Activated CD4-positive, alpha-beta T cell treated with anti-CD3 and anti-CD28 coated beads for 24 hours (primary cell): ENCODE results near the gene DCAF4.
"Not testable (repeated sequence)": the region's sequence is repeated elsewhere in the genome, so short reads cannot be mapped to it uniquely, and the experiment has no call there.

Experiments
- DNase-seq, 2 donors: peaks; one replicate each; pipeline ENCODE4 v3.0.0-alpha.2; 2020; ENCODE audit warnings: low read depth in 2 of 2

Gene DCAF4

DNA sequence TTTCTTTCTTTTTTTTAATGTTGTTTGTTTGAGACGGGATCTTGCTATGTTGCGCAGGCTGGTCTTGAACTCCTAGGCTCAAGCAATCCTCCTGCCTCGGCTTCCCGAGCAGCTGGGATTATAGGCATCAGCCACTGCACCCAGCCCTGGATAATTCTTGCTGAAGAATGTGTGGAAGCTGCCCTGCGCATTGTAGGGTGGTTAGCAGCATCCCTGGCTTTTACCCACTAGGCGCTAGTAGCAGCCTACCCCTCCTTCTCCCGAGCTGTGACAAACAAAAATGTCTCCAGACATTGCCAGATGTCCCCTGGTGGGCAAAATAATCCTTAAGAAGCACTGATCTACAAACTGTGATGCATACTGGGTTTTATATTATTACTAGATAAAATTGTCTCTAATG is 6.6 kb downstream of the DCAF4 start:
- no peak for DNase-seq

DNA sequence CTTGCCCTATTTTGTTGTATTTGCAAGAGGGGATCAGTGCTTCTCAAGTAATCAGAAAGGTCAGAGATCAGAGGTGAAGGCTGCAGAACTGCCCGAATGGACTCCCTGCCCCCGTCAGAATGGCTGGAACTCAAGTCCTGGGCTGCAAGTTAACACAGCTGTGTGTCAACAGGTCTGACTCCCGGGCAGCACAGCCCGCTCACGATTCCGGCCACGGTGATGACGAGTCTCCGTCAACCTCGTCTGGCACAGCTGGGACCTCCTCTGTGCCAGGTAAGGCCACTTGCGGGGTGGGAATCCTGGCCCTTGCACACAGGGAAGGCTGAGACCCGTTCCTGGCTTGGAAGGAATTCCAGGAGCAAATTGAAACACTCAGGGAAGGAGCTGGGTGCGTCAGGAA is 13.4 kb downstream of the DCAF4 start:
- no peak for DNase-seq

DNA sequence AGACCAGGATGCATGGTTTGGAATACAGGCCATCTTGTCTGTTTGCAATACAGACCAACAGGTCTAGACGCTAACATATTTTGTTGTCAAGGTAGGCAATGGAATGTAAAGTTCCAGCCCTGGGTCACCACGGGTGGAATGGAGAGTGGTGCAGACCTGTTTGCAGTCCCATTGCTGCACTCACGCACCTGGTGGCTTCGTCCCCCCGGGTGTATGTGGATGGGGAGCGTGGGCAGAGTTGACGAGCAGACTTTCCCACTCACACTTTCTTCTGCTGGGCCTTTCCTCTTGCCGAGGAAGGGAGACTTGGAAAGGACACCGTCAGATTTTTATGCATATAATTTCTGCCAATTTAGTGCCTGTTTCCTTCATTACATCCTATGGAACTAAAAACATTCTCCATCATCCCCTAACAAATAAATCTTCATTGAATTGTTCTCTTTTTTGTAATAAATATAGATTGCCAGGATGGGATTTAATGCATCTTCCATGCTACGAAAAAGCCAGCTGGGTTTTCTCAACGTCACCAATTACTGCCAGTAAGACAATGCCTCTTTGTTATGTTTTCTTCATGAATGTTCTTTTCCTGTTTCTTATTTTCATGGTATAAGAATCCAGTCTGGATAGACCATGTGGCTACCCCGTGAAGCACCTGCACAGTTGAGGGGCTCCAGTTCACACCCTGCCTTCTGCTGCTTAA is 15.2 kb downstream of the DCAF4 start:
- DNase-seq: no peak

DNA sequence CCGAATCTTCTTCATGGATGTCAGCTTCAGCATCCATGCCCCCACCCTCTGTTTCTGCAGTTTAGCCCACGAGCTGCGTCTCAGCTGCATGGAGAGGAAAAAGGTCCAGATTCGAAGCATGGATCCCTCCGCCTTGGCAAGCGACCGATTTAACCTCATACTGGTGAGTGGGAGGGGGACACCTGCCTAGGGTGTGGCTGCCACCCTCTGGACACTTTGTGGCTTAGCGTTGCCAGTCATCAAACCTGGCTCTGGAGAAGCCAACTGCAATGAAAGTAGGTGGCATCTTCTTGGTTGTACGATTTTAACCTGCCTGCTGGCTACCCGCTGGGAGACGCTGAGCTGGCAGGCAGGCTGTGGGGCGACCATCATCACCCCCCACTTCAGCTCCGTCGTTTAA is 16.7 kb downstream of the DCAF4 start:
- no peak for DNase-seq

DNA sequence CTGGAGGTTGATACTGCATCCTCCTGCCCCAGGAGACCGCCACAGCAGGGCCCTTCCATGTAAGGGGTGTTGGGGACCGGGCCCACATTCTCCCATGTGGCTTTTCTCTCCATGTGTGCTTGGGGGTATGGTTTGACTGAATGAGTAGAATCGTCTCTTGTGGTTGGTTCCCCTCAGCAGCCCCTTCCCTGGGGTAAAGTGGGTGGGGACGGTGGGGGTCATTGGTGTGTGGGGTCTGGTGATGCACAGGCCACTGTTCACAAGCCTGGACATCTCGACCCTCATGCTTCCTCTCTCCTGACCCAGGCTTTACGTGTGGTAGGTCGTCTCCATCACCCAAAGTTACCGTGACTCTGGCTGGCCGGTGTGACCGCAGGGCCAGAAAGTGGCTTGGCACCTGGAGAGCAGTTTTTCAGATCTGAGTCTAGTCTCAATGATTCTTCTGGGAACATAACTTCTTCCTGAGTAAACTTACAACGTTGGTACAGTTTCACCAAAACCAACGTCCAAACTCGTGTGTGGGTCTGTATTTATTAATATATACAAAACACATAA is 17.7 kb downstream of the DCAF4 start:
- no peak for DNase-seq

DNA sequence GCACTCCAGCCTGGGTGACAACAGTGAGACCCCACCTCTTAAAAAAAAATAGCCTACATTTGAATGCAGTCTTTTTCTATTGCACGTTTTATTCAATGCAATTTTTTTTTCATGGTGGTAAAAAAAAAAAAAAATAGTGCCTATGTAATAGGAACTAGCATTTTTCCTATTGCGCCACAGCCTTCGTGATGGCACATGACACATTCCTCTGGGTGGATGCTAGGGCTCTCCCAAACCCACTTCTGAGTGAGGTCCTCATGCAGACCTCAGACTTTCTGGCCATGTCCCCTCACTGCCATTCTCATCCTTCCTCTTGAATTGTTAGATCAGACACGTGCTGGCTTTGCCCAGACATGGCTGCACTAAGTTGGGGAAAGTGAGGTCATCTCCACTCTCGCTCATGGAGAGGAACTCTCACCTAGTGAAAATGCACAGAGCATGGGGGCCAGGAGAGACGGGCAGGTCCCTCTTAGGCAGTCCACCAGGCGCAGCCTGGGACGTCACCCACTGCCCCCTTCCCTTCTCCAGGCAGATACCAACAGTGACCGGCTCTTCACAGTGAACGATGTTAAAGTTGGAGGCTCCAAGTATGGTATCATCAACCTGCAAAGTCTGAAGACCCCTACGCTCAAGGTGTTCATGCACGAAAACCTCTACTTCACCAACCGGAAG is 19.2 kb downstream of the DCAF4 start:
- DNase-seq: no peak

DNA sequence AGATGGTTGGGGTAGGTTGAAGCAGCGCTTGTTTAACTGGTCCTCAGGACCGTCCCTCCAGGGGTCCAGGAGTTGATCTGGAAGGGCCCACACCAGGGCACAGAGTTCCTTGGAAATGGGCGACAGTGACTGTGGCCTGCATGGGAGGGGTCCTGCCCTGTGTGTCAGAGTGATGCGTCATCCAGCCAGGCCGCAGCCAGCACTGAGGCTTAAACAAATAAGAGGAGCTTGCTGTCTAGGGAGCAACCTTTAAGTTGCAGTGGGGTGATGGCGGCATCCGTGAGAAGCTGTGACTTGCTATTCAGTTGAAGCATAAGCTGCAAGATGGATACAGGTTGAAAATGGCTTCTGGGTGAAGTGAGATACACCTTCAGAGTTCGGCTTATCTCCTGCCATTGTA is 20.2 kb downstream of the DCAF4 start:
- no peak for DNase-seq

DNA sequence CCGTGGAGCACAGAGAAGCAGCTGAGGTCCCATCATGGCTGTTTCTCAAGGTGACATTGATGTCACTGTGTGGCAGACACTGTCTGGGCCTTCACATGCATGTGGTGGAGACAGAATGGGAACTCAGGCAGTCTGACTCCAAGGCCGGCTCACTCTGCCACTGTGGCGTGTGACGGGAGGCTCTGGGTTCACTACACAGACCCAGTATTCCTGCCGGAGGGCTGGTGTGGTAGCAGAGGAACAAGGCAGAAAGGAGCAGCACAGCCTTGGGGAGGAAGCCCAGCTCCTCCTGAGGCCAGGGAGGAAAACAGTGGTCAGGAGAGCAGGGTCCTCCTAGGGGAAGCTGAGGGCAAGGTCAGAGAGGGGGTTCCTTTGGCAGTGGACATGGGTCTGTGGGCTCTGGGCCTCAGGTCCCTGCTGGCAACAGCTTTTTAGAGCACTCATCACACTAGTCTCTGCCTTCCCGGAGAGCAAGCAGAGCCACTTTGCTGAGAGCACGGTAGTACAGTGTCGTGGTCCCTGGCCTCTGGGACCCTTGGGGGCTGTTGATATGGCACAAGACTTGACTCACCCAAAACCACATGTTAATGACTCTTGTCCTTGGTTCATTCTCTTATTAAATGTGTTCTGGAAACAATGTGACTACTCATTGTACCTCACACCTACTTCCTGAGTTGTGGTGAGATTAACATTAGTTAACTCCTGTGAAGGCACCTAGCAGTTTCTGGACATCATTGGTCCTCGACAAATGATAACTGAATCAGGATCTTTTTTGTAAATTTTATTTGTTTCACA is 21.3 kb downstream of the DCAF4 start:
- DNase-seq: no peak

DNA sequence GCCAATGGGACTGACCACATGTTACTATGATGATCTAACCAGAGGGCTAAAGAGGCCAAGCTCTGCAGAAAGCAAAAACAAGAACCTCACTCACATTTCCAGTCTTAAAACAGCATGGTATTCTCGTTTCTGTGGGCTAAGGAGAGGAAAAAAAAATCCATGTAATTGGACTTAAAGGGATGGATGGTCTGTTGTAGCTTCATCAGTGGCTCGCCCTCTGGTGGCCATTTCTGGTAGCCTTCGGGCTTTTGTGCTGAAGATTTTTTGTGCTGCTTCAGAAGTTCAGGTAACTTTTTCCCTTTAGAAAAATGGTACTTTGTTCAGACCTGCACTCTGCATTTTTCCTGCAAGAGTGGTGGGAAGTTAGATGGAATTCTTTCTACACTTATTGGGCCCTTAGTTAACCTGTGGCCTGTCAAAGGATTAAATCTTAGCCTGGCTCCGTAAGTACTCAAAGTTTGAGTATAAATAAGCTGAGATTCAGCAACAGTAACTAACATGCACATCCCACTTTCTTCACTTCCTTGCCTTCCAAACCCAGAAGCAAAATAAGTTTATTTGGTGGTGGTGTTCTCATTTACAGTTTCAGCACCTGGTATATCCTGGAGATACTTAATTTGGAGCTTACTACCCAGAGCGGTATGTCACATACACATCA is 22.3 kb downstream of the DCAF4 start:
- peak; percentile 48 to 65 for DNase-seq

DNA sequence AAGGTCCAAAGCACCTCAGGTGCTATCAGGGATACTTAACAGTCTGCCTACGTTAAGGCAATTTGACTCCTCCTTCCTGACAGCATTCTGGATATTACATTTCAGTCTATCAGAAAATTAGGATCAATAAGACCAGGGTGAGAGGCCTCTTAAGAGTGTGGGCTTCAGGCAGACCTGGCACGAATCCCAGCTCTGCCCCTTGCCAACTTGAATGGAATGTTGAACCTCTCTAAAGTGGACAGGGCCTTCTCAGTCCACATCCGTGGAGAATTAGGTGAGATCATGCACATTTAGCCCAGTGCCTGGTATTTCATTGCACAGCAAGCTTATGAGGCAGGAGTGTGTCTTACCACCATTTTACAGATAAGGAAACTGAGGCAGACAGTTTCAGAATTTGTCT is 25.9 kb downstream of the DCAF4 start:
- no peak for DNase-seq

DNA sequence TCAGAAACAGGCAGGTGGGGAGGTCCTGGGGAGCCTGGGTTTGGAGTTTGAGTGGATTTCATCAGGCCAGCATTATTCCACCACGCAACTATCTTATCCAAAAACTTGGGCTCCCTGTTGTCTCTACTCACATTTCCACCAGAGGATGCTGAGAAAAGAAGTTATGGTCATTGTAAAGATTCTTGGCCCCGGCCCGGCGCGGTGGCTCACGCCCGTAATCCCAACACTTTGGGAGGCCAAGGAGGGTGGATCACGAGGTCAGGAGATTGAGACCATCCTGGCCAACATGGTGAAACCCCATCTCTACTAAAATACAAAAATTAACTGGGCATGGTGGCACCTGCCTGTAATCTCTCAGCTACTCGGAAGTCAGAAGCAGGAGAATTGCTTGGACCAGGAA is 30.5 kb downstream of the DCAF4 start:
- not testable (repeated sequence) for DNase-seq

DNA sequence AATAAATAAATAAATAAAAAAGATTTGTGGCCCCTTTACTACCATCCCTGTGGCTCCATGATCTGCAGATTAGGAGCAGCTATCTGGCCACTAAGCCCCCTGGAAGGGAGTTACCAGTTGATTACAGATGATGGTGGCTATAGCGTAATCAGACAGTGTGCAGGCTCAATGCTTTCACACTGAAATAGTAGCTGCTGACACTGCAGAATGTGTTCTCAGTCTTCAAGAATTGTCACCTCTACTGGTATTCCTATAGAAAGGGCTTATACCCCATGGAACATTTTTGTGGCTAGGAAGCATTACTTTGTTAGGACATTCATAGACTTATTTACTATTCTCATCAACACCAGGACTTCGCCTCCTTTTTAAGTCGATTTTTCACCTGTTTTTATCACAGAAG is 30.9 kb downstream of the DCAF4 start:
- DNase-seq: no peak

DNA sequence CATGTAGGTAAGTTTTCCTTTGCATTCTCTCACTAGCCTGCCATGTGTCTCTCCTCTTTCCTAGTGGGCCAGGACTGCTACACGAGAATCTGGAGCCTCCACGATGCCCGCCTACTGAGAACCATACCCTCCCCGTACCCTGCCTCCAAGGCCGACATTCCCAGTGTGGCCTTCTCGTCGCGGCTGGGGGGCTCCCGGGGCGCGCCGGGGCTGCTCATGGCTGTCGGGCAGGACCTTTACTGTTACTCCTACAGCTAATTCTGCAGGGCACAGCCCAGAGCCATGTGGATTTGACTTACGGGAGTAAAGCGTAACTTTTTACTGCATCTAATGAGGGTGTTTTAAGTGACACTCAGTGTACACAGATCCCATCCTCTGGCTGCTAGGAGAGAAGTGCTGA is 32.3 kb downstream of the DCAF4 start:
- no peak for DNase-seq

DNA sequence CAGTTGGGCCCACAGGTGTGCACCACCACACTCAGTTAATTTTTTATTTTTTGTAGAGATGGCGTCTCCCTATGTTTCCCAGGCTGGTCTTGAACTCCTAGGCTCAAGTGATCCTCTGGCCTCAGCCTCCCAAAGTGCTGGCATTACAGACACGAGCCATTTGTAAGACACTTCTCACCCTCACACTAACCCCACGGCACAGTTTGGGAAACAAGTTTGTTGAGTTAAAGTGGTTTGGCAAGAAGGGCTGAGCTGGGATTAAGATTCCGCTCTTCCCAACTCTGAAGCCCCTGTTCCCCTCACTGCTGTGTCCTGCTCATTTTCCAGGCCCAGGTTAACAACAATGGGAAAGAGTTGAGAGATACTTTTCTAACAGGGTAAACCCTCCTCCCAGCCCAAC is 34.8 kb downstream of the DCAF4 start:
- not testable (repeated sequence) for DNase-seq

DNA sequence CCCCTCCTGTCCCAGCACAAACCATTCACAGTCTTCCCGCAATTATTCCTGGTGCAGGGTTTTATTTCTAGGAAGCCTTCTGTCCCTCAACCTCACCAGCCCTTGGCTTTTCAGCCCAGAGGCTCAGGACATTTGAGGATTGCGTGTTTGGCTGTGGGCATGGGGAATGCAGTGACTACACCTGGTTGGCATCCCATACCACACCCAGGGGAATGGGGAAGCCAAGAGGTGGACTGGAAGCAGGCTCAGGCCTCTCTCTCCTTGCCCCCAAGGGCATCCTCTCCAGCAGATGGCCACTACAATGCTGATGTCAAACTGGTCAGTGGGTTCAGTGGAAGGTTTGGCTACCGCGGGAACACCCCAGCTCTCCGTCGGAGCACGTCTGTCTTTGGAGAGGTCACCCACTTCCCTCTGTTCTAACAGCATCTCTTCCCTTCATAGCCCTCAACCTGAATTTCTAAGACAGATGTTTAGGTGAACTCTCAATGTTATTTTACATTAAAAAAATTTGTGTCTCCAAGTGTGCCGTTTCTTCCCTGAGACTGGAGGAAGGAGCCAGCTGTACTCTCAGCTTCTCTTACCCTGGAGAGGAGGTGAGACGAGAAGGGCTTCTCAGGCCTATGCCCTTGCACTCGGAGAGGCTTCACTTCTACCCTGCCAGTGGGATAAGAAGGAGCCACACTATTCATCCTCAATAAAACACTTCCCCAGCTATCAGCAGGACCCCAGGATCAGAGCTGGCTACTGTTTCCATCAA is 35.5 kb downstream of the DCAF4 start:
- DNase-seq: no peak

DNA sequence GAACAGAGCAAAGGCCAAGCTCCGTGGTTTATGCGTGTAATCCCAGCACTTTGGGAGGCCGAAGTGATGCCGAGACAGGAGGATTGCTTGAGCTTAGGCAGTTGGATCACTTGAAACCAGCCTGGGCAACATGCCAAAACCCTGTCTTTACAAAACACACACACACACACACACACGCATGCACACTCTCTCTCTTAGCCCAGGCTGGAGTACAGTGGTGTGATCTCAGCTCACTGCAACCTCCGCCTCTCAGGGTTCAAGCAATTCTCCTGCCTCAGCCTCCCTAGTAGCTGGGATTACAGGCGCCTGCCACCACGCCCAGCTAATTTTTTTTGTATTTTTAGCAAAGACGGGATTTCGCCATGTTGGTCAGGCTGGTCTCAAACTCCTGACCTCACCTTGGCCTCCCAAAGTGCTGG is 36.1 kb downstream of the DCAF4 start:
- DNase-seq: not testable (repeated sequence)

DNA sequence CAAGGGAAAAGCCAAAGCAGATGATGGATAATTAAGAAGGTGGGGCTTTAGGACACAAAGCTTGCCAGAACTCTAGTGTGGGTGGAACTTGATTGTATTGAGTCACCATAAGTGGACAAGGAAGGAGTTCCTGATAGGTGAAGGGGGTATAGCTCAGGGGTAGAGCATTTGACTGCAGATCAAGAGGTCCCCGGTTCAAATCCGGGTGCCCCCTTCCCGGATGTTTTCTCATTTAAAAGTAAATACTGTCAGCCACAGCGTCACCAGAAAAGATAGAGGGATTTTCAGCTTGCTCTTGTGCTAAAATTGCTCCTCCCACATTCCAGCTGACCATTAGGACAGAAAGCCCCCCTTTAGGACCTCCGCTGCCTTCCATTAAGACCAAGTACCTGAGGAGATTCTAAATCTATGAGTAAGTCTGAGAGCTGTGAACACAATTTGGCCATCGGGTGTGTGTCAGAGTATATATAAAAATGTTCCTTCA is 36.6 kb downstream of the DCAF4 start:
- DNase-seq: no peak

DNA sequence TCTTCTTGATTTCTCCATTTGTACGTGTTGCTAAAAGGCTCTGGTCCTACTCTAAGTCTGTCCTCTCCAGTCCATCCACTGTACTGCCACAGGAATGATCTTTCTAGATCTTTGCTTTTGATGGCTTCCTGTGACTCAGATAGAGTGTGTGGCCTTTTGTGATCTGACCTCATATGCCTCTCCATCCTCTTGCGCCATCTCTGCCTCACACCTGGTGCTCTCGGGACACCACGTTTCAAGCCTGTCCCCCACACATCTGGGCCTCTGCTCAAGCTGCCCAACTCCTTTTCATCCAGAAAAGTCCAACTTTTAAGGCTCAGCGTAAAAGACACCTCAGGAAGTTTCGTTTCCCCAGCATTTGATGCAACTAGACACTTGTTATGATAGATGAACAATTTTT is 39.0 kb downstream of the DCAF4 start:
- no peak for DNase-seq

DNA sequence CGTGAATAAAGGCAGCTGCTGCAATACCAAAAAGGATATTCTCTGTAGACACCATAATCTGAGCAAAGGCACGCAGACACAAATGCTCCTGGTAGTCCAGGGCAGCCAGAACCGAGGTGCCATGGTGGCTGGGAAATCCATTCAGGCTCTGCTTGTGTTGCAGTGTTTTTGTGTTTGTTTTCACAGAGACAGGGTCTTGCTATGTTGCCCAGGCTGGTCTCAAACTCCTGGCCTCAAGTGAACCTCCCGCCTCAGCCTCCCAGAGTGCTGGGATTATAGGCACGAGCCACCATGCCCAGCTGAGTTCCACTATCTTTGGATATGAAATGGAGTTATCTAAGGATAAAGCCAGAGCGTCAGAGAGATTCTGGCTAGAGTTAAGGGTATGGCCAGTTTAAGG is 39.8 kb downstream of the DCAF4 start:
- DNase-seq: no peak

DNA sequence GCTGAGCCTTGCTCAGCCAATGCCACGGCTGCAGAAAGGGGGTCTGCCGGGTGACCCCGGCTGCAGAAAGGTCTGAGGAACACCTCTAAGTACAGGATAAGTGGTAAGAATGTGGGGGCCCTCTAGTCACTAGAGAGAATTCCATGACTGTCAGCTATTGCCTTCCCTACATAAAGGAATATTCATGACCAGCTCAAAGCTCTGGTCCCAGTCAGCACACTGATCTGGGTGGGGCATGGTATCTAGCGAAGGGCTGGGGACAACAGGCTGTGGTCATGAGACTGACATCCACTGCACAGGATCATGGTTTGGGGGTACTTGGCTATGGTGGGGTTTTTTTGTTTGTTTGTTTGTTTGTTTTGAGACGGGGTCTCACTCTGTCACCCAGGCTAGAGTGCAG is 42.1 kb downstream of the DCAF4 start:
- DNase-seq: no peak

DNA sequence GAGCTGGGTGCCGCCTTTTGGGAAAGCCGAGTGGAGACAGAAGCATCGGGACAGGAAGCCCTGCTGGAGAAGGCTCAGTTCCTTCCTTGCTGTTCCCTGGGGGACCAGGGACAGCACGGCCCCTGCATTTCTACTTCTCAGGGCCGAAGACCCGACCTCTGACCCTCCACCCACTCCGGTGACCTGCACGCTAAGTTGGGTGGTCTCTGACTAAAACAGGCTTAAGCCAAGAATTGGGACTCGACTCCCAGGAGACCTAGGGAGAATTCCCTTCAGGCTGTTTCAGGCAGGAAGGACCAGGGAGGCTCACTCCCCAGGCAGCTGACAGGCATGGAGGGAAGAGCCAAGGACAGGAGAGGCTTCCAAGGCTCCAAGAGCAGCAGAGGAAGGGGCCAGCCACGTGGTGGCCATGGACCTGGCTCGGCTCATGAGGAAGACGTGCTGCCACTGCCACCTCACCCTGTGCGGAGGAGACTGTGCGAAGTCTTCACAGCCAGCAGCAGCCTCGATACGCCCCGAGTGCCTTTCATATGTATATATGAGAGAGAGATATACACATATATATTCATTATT is 43.9 kb downstream of the DCAF4 start:
- DNase-seq: no peak
